GM23248 (cell line): ENCODE results near the gene HSD11B1L.

ENCODE experiments used
- EZH2 ChIP-seq: fragments of 200-600 bp; sonication (generic); IDR thresholded peaks from 2 replicates; pipeline ENCODE4 v1.6.1; 2018; ENCODE audit warnings: antibody characterized with exemption, mild to moderate bottlenecking; ENCODE audit not compliant: insufficient read depth, poor library complexity, severe bottlenecking
- EZH2phosphoT487 ChIP-seq: fragments of 200-600 bp; sonication (generic); IDR thresholded peaks from 2 replicates; pipeline ENCODE4 v1.6.1; 2018; ENCODE audit warnings: antibody characterized with exemption, moderate library complexity, mild to moderate bottlenecking, low read depth; ENCODE audit not compliant: insufficient read depth

GRCh38 chr19:5676105-5676771 is 4.6 kb upstream of the HSD11B1L start:
- TF ChIP-seq EZH2 (no peak), EZH2phosphoT487 (no peak)
